WTC11 (cell line): Measurements from ENCODE around the gene PTPN3. TPM values are rescaled to one million over a fixed set of nuclear protein-coding genes. Genes with fewer than 3 reads are reported as not detected.

ENCODE experiments used
- ATAC-seq: fragments of 200-7000 bp; cut with Tn5 transposase; 2 replicates; pipeline ENCODE4 v1.10.0; 2021; ENCODE audit warnings: mild to moderate bottlenecking, moderate library complexity
- CTCF ChIA-PET: fragments of 300-600 bp; sonication (Branson Sonifier 250); formaldehyde crosslinking; loops from one replicate; lab custom pipeline; 2021; ENCODE audit warnings: antibody characterized with exemption; lab: Charles Lee
- POLR2A ChIA-PET: fragments of 350-600 bp; sonication (Branson Sonifier 250); formaldehyde crosslinking; loops from one replicate; lab custom pipeline; 2021; ENCODE audit warnings: antibody characterized with exemption; lab: Charles Lee
- DNase-seq: peaks from one replicate; pipeline ENCODE4 v3.0.0; 2021; ENCODE audit warnings: low spot score
- H3K27ac Mint-ChIP-seq: 2 replicates; pipeline ENCODE4 v1.8.0; 2021; ENCODE audit warnings: mixed read lengths
- H3K27me3 Mint-ChIP-seq: 2 replicates; pipeline ENCODE4 v1.8.0; 2021; ENCODE audit warnings: low read depth, mild to moderate bottlenecking, moderate library complexity, mixed read lengths
- H3K36me3 Mint-ChIP-seq: 2 replicates; pipeline ENCODE4 v1.8.0; 2021; ENCODE audit warnings: mixed read lengths
- H3K4me1 Mint-ChIP-seq: 2 replicates; pipeline ENCODE4 v1.8.0; 2022; ENCODE audit warnings: mixed read lengths
- H3K4me3 Mint-ChIP-seq: 2 replicates; pipeline ENCODE4 v1.8.0; 2021; ENCODE audit warnings: mild to moderate bottlenecking, moderate library complexity, mixed read lengths
- H3K9me3 Mint-ChIP-seq: 2 replicates; pipeline ENCODE4 v1.8.0; 2021; ENCODE audit warnings: mixed read lengths
- ELF4 ChIP-seq: sonication (generic); formaldehyde crosslinking; IDR thresholded peaks from 2 replicates; pipeline ENCODE4 v1.8.1; 2022; ENCODE audit warnings: low read depth, mild to moderate bottlenecking, moderate library complexity, missing genetic modification reagents
- ESRRA ChIP-seq: sonication (generic); formaldehyde crosslinking; IDR thresholded peaks from 2 replicates; pipeline ENCODE4 v1.8.1; 2022; ENCODE audit warnings: mild to moderate bottlenecking, missing genetic modification reagents, borderline replicate concordance
- IRF2 ChIP-seq: sonication (generic); formaldehyde crosslinking; IDR thresholded peaks from 2 replicates; pipeline ENCODE4 v1.8.0; 2022; ENCODE audit warnings: low read depth, missing genetic modification reagents, borderline replicate concordance
- KAT7 ChIP-seq: sonication (generic); formaldehyde crosslinking; IDR thresholded peaks from 2 replicates; pipeline ENCODE4 v1.8.1; 2023; ENCODE audit warnings: missing genetic modification reagents, mild to moderate bottlenecking, borderline replicate concordance
- NR2C2 ChIP-seq: sonication (generic); formaldehyde crosslinking; IDR thresholded peaks from 2 replicates; pipeline ENCODE4 v1.8.0; 2022; ENCODE audit warnings: mild to moderate bottlenecking, missing genetic modification reagents
- PRRX2 ChIP-seq: fragments of 250-450 bp; sonication (Bioruptor Pico); IDR thresholded peaks from 2 replicates; pipeline ENCODE4 v1.8.0; 2021; ENCODE audit warnings: mild to moderate bottlenecking
- SOX15 ChIP-seq: fragments of 250-450 bp; sonication (Bioruptor Pico); IDR thresholded peaks from 2 replicates; pipeline ENCODE4 v1.9.0; 2021; ENCODE audit warnings: mild to moderate bottlenecking
- TCF7 ChIP-seq: sonication (generic); formaldehyde crosslinking; IDR thresholded peaks from 2 replicates; pipeline ENCODE4 v1.8.0; 2022; ENCODE audit warnings: mild to moderate bottlenecking, low read depth, missing genetic modification reagents, moderate library complexity
- TEAD4 ChIP-seq: sonication (generic); formaldehyde crosslinking; IDR thresholded peaks from 2 replicates; pipeline ENCODE4 v1.8.0; 2022; ENCODE audit warnings: mild to moderate bottlenecking, missing genetic modification reagents
- TP53 ChIP-seq: sonication (generic); formaldehyde crosslinking; IDR thresholded peaks from 2 replicates; pipeline ENCODE4 v1.8.1; 2023; ENCODE audit warnings: mild to moderate bottlenecking, missing genetic modification reagents
- ZBTB21 ChIP-seq: sonication (generic); formaldehyde crosslinking; IDR thresholded peaks from 2 replicates; pipeline ENCODE4 v1.8.1; 2023; ENCODE audit warnings: mild to moderate bottlenecking, missing genetic modification reagents, borderline replicate concordance
- ZNF121 ChIP-seq: sonication (generic); formaldehyde crosslinking; IDR thresholded peaks from 2 replicates; pipeline ENCODE4 v1.8.0; 2023; ENCODE audit warnings: missing genetic modification reagents
- ZNF138 ChIP-seq: sonication (generic); formaldehyde crosslinking; conservative IDR thresholded peaks from 2 replicates; pipeline ENCODE4 v1.8.1; 2022; ENCODE audit warnings: mild to moderate bottlenecking, moderate library complexity, missing genetic modification reagents
- ZNF232 ChIP-seq: sonication (generic); formaldehyde crosslinking; IDR thresholded peaks from 2 replicates; pipeline ENCODE4 v1.8.0; 2022; ENCODE audit warnings: mild to moderate bottlenecking, missing genetic modification reagents
- ZNF317 ChIP-seq: sonication (generic); formaldehyde crosslinking; IDR thresholded peaks from 2 replicates; pipeline ENCODE4 v1.8.1; 2023; ENCODE audit warnings: low read depth, mild to moderate bottlenecking, moderate library complexity, missing genetic modification reagents, borderline replicate concordance
- total RNA-seq: library from RNA; stranded (reverse); gene quantifications from 3 replicates; pipeline ENCODE4 v1.2.3, GENCODE V29; 2021
- TF ChIP-seq, protein P1 (sequence below): fragments of 200-600 bp; IDR thresholded peaks from 2 replicates; pipeline ENCODE4 v1.8.0; 2022; ENCODE audit warnings: antibody characterized with exemption
- TF ChIP-seq, protein P2 (sequence below): sonication (generic); formaldehyde crosslinking; IDR thresholded peaks from 2 replicates; pipeline ENCODE4 v1.8.0; 2022; ENCODE audit warnings: mild to moderate bottlenecking, missing genetic modification reagents
- TF ChIP-seq, protein P3 (sequence below): fragments of 250-450 bp; sonication (Bioruptor Pico); IDR thresholded peaks from 2 replicates; pipeline ENCODE4 v1.9.0; 2021; ENCODE audit warnings: mild to moderate bottlenecking
- TF ChIP-seq, protein P4 (sequence below): sonication (generic); formaldehyde crosslinking; IDR thresholded peaks from 2 replicates; pipeline ENCODE4 v1.8.1; 2022; ENCODE audit warnings: low read depth, mild to moderate bottlenecking, moderate library complexity, missing genetic modification reagents, borderline replicate concordance
- TF ChIP-seq, protein P5 (sequence below): sonication (generic); formaldehyde crosslinking; conservative IDR thresholded peaks from 2 replicates; pipeline ENCODE4 v1.8.1; 2022; ENCODE audit warnings: mild to moderate bottlenecking, missing genetic modification reagents
- TF ChIP-seq, protein P6 (sequence below): sonication (generic); formaldehyde crosslinking; IDR thresholded peaks from 2 replicates; pipeline ENCODE4 v1.8.1; 2023; ENCODE audit warnings: mild to moderate bottlenecking, missing genetic modification reagents

The PTPN3 gene
- total RNA-seq, 1 experiment from 2014 or later, result 1.7 TPM

DNA sequence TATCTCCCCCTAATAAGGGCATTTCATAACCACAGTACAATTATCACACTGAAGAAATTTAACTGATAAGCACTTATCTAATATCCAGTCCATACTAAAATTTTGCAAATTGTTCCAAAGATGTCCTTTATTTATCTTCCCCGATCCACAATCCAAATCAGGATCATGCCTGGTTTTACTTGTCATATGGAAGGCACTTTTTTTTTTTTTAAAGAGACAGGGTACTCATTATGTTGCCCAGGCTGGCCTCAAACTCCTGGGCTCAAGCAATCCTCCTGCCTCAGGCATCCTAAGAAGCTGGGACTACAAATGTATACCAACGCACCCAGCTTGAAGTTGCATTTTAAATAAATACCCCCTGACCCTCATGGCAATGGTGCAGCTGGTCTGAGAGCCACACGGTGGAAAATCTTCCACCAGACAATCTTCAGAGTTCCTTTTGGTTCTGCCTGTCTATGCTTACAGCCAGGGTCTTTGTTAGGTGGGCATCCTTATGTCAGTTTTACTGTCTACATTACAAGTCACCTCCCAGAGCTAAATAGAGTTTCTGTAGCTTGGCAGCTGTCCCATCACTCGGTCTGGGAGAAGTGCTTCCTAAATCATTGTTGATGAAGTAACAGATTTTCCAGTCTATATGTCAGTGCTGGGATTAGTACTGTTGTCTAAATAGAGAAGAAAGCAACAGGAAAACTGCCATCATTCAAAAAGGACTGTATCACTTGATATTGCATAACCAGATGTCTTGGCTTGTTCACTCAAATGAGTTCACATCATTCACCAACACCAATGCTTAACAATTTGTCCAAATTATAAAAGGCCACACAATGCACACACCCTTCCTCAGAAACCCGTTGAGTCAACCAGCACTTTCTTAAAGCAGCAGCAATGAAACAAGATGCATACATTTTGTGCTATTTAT lies 26.4 kb downstream of the PTPN3 start:
- no peak overlapping the region for H3K27ac Mint-ChIP-seq
- POLR2A ChIA-PET, result no interaction called here

DNA sequence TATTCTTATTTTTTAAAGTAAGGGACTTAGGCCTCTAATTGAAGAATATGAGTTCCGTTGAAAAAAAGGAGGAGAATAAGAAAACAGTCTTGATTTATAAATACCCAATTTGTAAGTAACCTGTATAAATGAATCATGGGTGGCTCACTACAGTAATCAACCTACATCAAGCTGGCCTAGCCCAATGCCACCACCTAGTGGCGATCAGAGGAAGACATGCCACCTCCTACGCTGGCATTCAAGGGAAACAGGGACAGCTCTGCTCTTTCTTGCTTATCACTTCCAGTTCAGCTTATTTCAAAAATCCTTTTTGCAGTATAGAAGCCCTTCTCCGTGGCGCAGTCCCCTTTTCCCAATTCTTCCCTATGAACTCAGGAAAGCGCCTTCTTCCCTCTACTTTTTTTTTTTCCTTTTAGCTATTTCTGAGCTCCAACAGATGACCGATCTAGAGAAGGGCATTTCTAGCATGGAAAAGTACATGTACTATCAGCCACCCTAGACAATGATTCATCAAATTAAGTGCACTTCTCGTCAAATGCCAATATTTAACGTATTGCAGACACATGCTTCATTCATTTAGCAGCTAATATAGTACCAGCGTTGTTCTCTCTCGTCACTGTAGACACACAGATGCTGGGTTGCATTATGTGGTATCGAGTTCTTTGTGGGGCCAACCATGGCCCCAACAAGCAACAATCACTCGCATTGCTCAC lies 28.3 kb downstream of the PTPN3 start:
- no peak overlapping the region for H3K4me3 Mint-ChIP-seq
- peaks cover 3% of the 10 kb centered on the region; the same call in 1 of the 2 replicates for H3K4me1 Mint-ChIP-seq
- CTCF ChIA-PET, result interaction anchor here (0.7 to 6.9 kb wide), 39 partner anchors 9 to 979 kb away, joined by 3 to 79 read pairs (median 4); partner anchors contain the start of gene PTPN3
- DNase-seq (peak; percentile 75), ATAC-seq (peak; percentile 98)
- POLR2A ChIA-PET, result interaction anchor here (0.7 kb wide), 1 partner anchor 459 kb away, joined by 4 read pairs; no protein-coding TSS in a partner anchor
- H3K9me3 Mint-ChIP-seq, result no peaks in the 10 kb centered on the region
- no peaks in the 10 kb centered on the region for H3K27me3 Mint-ChIP-seq
- H3K27ac Mint-ChIP-seq, result no peak overlapping the region
- no peaks in the 10 kb centered on the region for H3K36me3 Mint-ChIP-seq
- TF ChIP-seq SOX15 (CRISPR knock-in tag) (no peak), NR2C2 (CRISPR knock-in tag) (no peak)
- TF ChIP-seq, protein P1, sequence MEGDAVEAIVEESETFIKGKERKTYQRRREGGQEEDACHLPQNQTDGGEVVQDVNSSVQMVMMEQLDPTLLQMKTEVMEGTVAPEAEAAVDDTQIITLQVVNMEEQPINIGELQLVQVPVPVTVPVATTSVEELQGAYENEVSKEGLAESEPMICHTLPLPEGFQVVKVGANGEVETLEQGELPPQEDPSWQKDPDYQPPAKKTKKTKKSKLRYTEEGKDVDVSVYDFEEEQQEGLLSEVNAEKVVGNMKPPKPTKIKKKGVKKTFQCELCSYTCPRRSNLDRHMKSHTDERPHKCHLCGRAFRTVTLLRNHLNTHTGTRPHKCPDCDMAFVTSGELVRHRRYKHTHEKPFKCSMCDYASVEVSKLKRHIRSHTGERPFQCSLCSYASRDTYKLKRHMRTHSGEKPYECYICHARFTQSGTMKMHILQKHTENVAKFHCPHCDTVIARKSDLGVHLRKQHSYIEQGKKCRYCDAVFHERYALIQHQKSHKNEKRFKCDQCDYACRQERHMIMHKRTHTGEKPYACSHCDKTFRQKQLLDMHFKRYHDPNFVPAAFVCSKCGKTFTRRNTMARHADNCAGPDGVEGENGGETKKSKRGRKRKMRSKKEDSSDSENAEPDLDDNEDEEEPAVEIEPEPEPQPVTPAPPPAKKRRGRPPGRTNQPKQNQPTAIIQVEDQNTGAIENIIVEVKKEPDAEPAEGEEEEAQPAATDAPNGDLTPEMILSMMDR, result peak; percentile 69

More for the DNA sequence above, 26.4 kb downstream of the PTPN3 start:
- Mint-ChIP-seq H3K36me3 (no peaks in the 10 kb centered on the region), H3K27me3 (no peaks in the 10 kb centered on the region), H3K4me3 (no peak overlapping the region), H3K9me3 (no peaks in the 10 kb centered on the region), H3K4me1 (peaks cover 4% of the 10 kb centered on the region)
- DNase-seq, result no peak
- no peak for ATAC-seq
- CTCF ChIA-PET, result interaction anchor here (0.6 kb wide), 1 partner anchor 642 kb away, joined by 3 read pairs; no protein-coding TSS in a partner anchor
- TF ChIP-seq ZNF232 (CRISPR knock-in tag), result no peak
- no peak for TF ChIP-seq ZNF138 (CRISPR knock-in tag)
- no peak for TF ChIP-seq PRRX2 (CRISPR knock-in tag)
- TF ChIP-seq ESRRA (CRISPR knock-in tag), result no peak
- TF ChIP-seq NR2C2 (CRISPR knock-in tag), result no peak
- no peak for TF ChIP-seq ZNF317 (CRISPR knock-in tag)
- TF ChIP-seq, protein P2, sequence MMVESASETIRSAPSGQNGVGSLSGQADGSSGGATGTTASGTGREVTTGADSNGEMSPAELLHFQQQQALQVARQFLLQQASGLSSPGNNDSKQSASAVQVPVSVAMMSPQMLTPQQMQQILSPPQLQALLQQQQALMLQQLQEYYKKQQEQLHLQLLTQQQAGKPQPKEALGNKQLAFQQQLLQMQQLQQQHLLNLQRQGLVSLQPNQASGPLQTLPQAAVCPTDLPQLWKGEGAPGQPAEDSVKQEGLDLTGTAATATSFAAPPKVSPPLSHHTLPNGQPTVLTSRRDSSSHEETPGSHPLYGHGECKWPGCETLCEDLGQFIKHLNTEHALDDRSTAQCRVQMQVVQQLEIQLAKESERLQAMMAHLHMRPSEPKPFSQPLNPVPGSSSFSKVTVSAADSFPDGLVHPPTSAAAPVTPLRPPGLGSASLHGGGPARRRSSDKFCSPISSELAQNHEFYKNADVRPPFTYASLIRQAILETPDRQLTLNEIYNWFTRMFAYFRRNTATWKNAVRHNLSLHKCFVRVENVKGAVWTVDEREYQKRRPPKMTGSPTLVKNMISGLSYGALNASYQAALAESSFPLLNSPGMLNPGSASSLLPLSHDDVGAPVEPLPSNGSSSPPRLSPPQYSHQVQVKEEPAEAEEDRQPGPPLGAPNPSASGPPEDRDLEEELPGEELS (CRISPR knock-in tag), result no peak
- TF ChIP-seq, protein P3, sequence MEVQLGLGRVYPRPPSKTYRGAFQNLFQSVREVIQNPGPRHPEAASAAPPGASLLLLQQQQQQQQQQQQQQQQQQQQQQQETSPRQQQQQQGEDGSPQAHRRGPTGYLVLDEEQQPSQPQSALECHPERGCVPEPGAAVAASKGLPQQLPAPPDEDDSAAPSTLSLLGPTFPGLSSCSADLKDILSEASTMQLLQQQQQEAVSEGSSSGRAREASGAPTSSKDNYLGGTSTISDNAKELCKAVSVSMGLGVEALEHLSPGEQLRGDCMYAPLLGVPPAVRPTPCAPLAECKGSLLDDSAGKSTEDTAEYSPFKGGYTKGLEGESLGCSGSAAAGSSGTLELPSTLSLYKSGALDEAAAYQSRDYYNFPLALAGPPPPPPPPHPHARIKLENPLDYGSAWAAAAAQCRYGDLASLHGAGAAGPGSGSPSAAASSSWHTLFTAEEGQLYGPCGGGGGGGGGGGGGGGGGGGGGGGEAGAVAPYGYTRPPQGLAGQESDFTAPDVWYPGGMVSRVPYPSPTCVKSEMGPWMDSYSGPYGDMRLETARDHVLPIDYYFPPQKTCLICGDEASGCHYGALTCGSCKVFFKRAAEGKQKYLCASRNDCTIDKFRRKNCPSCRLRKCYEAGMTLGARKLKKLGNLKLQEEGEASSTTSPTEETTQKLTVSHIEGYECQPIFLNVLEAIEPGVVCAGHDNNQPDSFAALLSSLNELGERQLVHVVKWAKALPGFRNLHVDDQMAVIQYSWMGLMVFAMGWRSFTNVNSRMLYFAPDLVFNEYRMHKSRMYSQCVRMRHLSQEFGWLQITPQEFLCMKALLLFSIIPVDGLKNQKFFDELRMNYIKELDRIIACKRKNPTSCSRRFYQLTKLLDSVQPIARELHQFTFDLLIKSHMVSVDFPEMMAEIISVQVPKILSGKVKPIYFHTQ (CRISPR knock-in tag), result no peak
- no peak for TF ChIP-seq KAT7 (CRISPR knock-in tag)
- TF ChIP-seq TEAD4 (CRISPR knock-in tag), result no peak
- TF ChIP-seq ZNF121 (CRISPR knock-in tag), result no peak
- no peak for TF ChIP-seq TCF7 (CRISPR knock-in tag)
- TF ChIP-seq, protein P4, sequence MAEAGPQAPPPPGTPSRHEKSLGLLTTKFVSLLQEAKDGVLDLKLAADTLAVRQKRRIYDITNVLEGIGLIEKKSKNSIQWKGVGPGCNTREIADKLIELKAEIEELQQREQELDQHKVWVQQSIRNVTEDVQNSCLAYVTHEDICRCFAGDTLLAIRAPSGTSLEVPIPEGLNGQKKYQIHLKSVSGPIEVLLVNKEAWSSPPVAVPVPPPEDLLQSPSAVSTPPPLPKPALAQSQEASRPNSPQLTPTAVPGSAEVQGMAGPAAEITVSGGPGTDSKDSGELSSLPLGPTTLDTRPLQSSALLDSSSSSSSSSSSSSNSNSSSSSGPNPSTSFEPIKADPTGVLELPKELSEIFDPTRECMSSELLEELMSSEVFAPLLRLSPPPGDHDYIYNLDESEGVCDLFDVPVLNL (CRISPR knock-in tag), result no peak
- no peak for TF ChIP-seq TP53 (CRISPR knock-in tag)
- no peak for TF ChIP-seq ELF4 (CRISPR knock-in tag)
- TF ChIP-seq, protein P5, sequence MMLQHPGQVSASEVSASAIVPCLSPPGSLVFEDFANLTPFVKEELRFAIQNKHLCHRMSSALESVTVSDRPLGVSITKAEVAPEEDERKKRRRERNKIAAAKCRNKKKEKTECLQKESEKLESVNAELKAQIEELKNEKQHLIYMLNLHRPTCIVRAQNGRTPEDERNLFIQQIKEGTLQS, result no peak
- no peak for TF ChIP-seq IRF2 (CRISPR knock-in tag)
- TF ChIP-seq, protein P6, sequence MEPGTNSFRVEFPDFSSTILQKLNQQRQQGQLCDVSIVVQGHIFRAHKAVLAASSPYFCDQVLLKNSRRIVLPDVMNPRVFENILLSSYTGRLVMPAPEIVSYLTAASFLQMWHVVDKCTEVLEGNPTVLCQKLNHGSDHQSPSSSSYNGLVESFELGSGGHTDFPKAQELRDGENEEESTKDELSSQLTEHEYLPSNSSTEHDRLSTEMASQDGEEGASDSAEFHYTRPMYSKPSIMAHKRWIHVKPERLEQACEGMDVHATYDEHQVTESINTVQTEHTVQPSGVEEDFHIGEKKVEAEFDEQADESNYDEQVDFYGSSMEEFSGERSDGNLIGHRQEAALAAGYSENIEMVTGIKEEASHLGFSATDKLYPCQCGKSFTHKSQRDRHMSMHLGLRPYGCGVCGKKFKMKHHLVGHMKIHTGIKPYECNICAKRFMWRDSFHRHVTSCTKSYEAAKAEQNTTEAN (CRISPR knock-in tag), result no peak
- TF ChIP-seq ZBTB21 (CRISPR knock-in tag), result no peak
